Smooth muscle cell (in vitro differentiated cells): Measurements from ENCODE around the gene MYT1. TPM values are rescaled to one million over a fixed set of nuclear protein-coding genes. Genes with fewer than 3 reads are reported as not detected.
A peak's percentile ranks its signal among the peaks of the same experiment; 100 is the strongest.

Experiments
- DNase-seq: peaks from one replicate; lab custom pipeline; 2025; ENCODE audit not compliant: unreplicated experiment; lab: John Stamatoyannopoulos, UW
- H2AFZ ChIP-seq: fragments of 200-600 bp; sonication (generic); 2 replicates; pipeline ENCODE4 v1.6.0; 2016; ENCODE audit warnings: antibody characterized with exemption, low read depth, mild to moderate bottlenecking
- H3F3A ChIP-seq: fragments of 200-600 bp; sonication (generic); 2 replicates; pipeline ENCODE4 v1.6.0; 2017; ENCODE audit warnings: antibody characterized with exemption, low read depth
- H3K27ac ChIP-seq: fragments of 200-600 bp; sonication (generic); 2 replicates; pipeline ENCODE4 v1.5.1; 2016; ENCODE audit warnings: low read depth, mild to moderate bottlenecking
- H3K27me3 ChIP-seq: fragments of 200-600 bp; sonication (generic); 2 replicates; pipeline ENCODE4 v1.6.1; 2016; ENCODE audit warnings: low read depth, mild to moderate bottlenecking
- H3K36me3 ChIP-seq: fragments of 200-600 bp; sonication (generic); 2 replicates; pipeline ENCODE4 v1.5.1; 2016; ENCODE audit warnings: low read depth
- H3K4me1 ChIP-seq: fragments of 200-600 bp; sonication (generic); 2 replicates; pipeline ENCODE4 v1.5.1; 2016; ENCODE audit warnings: low read depth
- H3K4me2 ChIP-seq: fragments of 200-600 bp; sonication (generic); 2 replicates; pipeline ENCODE4 v1.6.0; 2016; ENCODE audit warnings: mild to moderate bottlenecking
- H3K4me3 ChIP-seq: fragments of 200-600 bp; sonication (generic); 2 replicates; pipeline ENCODE4 v1.5.1; 2016; ENCODE audit warnings: mild to moderate bottlenecking
- H3K79me2 ChIP-seq: fragments of 200-600 bp; sonication (generic); 2 replicates; pipeline ENCODE4 v1.6.0; 2016; ENCODE audit warnings: low read depth, mild to moderate bottlenecking
- H3K9ac ChIP-seq: fragments of 200-600 bp; sonication (generic); 2 replicates; pipeline ENCODE4 v1.6.0; 2016; ENCODE audit warnings: low read depth
- H3K9me3 ChIP-seq: fragments of 200-600 bp; sonication (generic); replicated peaks from 2 replicates; pipeline ENCODE4 v1.5.1; 2016; ENCODE audit warnings: low read depth
- H4K20me1 ChIP-seq: fragments of 200-600 bp; sonication (generic); 2 replicates; pipeline ENCODE4 v1.6.0; 2016; ENCODE audit warnings: low read depth
- CTCF ChIP-seq: fragments of 200-600 bp; sonication (generic); IDR thresholded peaks from 2 replicates; pipeline ENCODE4 v1.5.1; 2017; ENCODE audit warnings: borderline replicate concordance, mild to moderate bottlenecking, antibody characterized with exemption; ENCODE audit not compliant: insufficient read depth, poor library complexity, severe bottlenecking
- WGBS: methylation state at CpG from one replicate; pipeline ENCODE4 v1.1.7; 2016; ENCODE audit warnings: low lambda C conversion rate; 5-methylcytosine and 5-hydroxymethylcytosine counted together
- polyA plus RNA-seq: library from polyadenylated mRNA; unstranded; fragments of >200 nt; fragmentation: Nextera tagmentation; extraction: Ambion mirVana; gene quantifications from 2 replicates; pipeline ENCODE4 v1.2.1, GENCODE V29; 2016
- total RNA-seq: library from RNA; depleted of rRNA; stranded (reverse); fragments of >200 nt; gene quantifications from 2 replicates; pipeline ENCODE4 v1.2.3, GENCODE V29; 2014

Gene MYT1
- total and polyA plus RNA-seq, 2 experiments from 2014 or later, result 0.09 TPM; not detected in 1

DNA sequence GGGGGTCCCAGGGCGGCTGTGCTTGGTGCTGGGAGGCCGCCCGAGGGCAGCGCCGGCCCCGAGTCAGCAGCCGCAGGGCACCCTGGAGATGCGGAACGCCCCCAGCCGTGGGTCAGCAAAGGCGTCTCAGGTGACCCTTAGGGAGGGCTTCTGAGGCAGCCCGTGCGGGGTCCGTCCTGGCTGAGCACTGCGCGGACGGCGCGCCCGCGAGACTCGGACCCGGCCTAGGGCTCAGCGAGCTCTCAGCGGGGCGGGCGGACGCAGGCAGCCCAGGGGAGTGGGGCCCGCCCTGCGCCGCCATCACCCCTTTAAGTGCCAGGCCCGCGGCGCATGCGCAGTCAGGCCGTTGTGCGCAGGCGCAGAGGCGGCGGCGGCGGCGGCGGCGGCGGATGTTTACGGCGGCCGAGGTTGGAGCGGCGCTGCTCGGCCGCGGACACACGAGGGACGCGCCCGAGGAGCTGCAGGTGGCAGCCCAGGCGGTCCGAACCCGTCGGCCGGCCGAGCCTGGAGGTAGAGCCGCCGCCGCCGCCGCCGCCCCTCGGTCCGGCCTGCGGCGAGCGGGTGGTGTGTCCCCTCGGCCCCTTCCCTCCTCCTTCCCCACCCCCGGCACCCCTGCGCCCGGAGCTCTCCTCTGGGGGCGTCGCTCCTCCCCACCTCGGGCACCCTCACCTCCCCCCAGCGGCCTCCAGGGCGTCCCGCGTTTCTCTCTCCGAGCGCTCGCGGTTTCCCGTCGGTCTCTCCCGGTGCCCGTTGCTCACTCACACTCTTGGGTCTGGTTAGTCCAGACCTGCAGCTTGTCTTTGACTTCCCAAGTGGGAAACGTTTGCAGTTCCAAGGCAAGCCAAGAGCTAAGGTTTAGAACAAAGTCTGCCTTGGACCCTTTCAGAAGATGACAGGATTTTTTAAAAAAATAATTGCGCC is 91.4 kb downstream of the MYT1 start, which contains the start of gene PCMTD2:
PCMTD2 (plus strand) TSS at position 388 of the 921 bp plus-strand sequence. CDS start 4,218 bp downstream, outside the sequence.
- peak; percentile 70 for DNase-seq
- WGBS, result under 1% methylated on average over 39 of the region's 96 CpGs
- Histone ChIP-seq H3K4me2 (peak within 1 kb of the TSS; percentile 97), H3K4me1 (peaks cover 30% of the 10 kb centered on the region), H3K9me3 (no peaks in the 10 kb centered on the region), H3K27me3 (peaks cover 3% of the 10 kb centered on the region), H3K36me3 (no peaks in the 10 kb centered on the region), H3K79me2 (peaks cover 38% of the 10 kb centered on the region), H2AFZ (peak within 1 kb of the TSS; percentile 91), H3K4me3 (peak within 1 kb of the TSS; percentile 83), H3K9ac (peak within 1 kb of the TSS; percentile 84), H4K20me1 (peaks cover 34% of the 10 kb centered on the region), H3K27ac (peak within 1 kb of the TSS; percentile 78), H3F3A (peaks cover 14% of the 10 kb centered on the region)
- no peak for TF ChIP-seq CTCF

- Histone ChIP-seq H3K36me3 (no peaks in the 10 kb centered on the region), H3K4me1 (peaks cover 30% of the 10 kb centered on the region), H3K79me2 (peaks cover 38% of the 10 kb centered on the region), H3K9ac (peak overlapping the region; percentile 84), H3K27me3 (no peaks in the 10 kb centered on the region), H3K4me2 (peak overlapping the region; percentile 97), H3F3A (peaks cover 17% of the 10 kb centered on the region), H2AFZ (peak overlapping the region; percentile 70), H3K27ac (peak overlapping the region; percentile 78), H3K4me3 (peak overlapping the region; percentile 83), H3K9me3 (no peaks in the 10 kb centered on the region), H4K20me1 (peaks cover 42% of the 10 kb centered on the region)
- 40% methylated on average over 15 of the region's 15 CpGs for WGBS
- no peak for TF ChIP-seq CTCF
- DNase-seq, result no peak
Observed at GRCh38 chr20:64256282-64256935, 92.2 kb downstream of the MYT1 start.

DNA sequence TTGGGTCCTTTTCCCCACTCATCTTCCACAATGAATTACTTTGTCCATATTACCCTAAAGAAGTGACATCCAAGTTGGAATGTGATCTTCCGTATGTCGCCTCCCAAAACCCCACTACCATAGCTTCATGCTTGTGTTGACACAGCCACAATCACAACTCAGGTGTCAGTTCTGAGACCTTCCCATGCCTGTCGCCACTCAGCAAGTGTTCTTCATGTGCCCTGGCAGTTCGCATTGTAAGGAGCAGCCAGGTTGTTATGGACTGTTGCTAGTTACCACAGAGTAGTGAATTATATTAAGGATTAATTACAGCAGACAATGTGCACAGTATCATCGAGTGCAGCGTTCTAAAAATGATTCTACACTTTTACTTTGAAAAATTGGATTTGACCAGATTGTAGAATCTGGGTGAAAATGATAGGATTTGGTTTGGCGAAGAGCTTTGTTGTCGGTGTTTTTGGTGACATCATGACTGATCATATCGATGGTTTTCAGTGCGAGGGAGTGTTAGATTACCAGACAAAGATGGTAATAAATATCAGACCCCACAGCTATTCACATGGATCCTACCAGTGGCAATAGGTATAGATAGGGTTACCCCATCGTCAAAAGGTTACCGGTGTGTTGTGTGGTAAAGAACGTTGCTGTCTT is 93.0 kb downstream of the MYT1 start:
- peaks cover 38% of the 10 kb centered on the region for H3K79me2 ChIP-seq
- 95% methylated on average over 13 of the region's 13 CpGs for WGBS

More for the DNA sequence above, 93.0 kb downstream of the MYT1 start:
- Histone ChIP-seq H3F3A (peaks cover 17% of the 10 kb centered on the region), H3K27me3 (no peaks in the 10 kb centered on the region), H3K36me3 (no peaks in the 10 kb centered on the region), H3K4me2 (peak overlapping the region; percentile 97), H3K4me1 (peaks cover 30% of the 10 kb centered on the region), H3K9ac (no peak overlapping the region), H2AFZ (no peak overlapping the region), H3K4me3 (peak overlapping the region; percentile 83), H3K9me3 (no peaks in the 10 kb centered on the region), H3K27ac (no peak overlapping the region), H4K20me1 (peaks cover 47% of the 10 kb centered on the region)
- no peak for TF ChIP-seq CTCF
- no peak for DNase-seq
